ENCODE data around the gene KLK8.
"Not testable (repeated sequence)": the region's sequence is repeated elsewhere in the genome, so short reads cannot be mapped to it uniquely, and the experiment has no call there.

The KLK8 gene

DNA sequence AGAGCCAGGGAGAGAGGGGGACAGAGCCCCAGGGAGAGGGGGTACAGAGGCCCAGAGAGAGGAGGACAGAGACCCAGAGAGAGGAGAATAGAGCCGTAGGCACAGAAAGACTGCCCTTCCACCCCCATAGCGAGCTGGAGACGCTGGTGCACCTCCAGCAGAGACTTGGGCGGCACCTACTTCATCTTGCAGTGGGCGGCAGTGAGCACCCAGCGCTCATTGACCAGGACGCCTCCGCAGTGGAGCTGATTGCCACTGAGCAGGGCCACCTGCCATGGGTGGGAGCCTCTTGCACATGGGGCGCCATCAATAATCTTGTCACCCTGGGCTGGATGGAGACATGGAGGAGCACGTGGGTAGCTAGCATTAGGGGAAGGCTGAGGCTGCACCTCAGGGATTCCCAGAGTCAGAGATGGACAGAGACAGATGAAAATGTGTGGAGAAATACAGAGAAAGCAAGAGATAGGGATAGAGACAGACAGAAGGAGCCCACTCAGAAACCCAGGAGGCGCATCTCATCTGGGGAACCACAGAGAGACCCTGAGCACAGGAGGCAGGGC lies 19.7 kb downstream of the KLK8 start:
- no peak for DNase-seq

DNA sequence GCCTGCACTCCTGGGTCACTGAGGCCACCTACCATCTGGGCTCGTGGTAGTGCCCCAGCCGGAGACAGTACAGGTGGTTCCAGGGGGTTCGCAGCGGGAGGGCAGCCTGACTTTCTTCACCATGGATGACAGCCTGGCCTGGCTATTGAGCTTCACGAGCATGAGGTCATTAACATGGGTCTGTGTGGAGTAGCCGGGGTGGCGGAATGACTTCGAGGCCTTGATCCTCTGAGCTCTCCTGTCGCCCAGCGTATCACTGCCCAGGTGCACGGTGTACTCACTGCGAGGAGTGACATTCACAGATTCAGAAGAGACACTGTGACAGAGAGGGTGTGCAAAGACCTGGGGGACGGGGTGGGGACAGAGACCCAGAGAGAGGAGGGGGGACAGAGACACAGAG lies 21.2 kb downstream of the KLK8 start:
- DNase-seq, result no peak

- no peak for DNase-seq
Measured at GRCh38 chr19:50979758-50980157, 21.6 kb downstream of the KLK8 start.

DNA sequence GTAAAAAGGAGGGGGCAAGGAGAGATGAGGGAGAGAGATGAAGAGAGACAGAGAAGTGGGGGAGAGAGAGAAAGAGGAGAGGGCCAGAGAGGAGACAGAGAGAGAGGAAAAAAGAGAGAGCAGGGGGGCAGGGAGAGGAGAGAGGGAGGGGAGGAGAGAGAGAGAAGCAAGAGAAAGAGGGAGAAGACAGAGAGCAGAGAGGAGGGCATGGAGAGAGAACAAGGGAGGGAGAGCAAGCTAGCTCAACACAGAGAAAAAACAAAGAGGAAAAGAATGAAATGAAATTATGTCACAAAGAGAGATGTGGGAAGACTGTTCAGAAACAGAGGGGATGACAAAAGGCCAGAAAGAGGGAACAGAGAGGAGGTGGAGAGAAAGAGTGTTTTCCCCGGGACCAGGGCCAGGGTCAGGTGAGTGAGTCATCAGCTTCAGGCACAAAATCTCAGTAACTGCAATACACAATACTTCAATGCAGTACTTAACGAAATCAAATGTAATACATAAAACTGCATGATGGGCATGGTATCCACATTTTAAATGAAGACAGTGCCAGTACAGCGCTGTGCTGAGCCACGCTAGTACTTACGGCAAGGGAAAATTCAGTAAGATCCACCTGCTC lies 22.5 kb downstream of the KLK8 start:
- DNase-seq, result no peak

- no peak for DNase-seq
Measured at GRCh38 chr19:50977626-50978025, 23.8 kb downstream of the KLK8 start.

DNA sequence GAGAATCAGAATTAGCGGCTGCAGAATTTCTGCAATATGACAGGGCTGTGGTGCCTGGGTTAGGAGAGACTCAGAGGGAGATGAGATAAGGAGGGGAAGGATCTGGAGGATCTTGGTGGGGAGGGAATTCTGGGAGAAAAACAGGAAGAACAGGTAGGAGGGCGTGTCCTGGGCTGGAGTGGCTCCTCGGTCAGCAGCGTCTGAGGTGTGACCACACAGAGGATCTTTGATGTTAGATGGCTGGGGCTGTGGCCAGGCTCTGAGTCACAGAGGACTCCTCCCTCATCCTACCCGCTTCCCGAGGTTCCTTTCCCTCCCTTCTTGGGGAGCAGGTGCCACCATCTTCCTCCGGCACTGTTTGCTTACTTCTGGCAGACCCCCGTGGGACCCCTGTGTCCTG lies 25.6 kb downstream of the KLK8 start:
- DNase-seq, result no peak

GRCh38 chr19:50974702-50975556 lies 26.5 kb downstream of the KLK8 start:
- DNase-seq, result no peak

- no peak for DNase-seq
Measured at GRCh38 chr19:50972795-50973376, 28.5 kb downstream of the KLK8 start.

- not testable (repeated sequence) for DNase-seq
Measured at GRCh38 chr19:50969810-50970209, 31.6 kb downstream of the KLK8 start.

GRCh38 chr19:50969413-50969760 lies 32.0 kb downstream of the KLK8 start, which contains the start of gene KLK6:
KLK6 (minus strand) TSS chr19:50969591; CDS start chr19:50968104, 1,487 bp downstream.
- no peak for DNase-seq

GRCh38 chr19:50968716-50969412 lies 32.5 kb downstream of the KLK8 start:
- DNase-seq, result no peak

GRCh38 chr19:50967929-50968715 lies 33.3 kb downstream of the KLK8 start:
- no peak for DNase-seq

GRCh38 chr19:50964266-50964665 lies 37.1 kb downstream of the KLK8 start:
- DNase-seq, result no peak

DNA sequence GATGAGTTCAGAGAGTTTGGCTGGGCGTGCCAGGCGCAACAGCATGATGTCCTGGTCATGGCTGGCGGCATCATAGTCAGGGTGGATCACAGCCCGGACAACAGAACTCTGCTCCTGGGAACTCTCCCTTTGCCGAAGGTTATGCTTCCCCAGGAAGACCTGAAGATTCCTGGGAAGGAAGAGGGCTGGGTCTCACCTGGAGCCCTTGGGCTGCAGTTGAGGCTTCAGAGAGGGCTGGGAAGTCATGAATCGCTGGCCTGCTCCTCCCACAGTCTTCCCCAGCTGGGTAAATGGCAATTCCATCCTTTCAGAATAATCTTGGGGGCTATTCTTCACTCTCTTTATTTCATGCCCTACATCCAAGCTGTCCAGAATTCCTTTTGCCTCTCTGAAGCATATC lies 38.0 kb downstream of the KLK8 start:
- no peak for DNase-seq

DNA sequence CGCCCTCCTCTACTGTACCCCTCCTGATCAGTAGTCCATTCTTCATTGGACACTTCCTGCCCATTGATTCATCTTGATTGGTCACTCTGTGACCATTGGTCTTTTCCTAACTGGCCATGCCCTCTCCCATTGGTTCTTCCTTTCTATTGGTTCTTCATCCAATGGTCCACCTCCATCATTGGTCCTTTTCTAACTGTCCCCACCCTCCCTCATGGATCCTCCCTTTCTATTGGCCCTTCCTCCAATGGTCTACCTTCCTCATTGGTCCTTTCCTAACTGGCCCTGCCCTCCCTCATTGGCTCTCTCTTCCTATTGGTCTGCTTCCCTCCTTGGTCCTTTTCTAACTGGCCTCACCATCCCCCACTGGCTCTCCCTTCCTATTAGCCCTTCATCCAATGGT lies 39.2 kb downstream of the KLK8 start:
- DNase-seq, result no peak

DNA sequence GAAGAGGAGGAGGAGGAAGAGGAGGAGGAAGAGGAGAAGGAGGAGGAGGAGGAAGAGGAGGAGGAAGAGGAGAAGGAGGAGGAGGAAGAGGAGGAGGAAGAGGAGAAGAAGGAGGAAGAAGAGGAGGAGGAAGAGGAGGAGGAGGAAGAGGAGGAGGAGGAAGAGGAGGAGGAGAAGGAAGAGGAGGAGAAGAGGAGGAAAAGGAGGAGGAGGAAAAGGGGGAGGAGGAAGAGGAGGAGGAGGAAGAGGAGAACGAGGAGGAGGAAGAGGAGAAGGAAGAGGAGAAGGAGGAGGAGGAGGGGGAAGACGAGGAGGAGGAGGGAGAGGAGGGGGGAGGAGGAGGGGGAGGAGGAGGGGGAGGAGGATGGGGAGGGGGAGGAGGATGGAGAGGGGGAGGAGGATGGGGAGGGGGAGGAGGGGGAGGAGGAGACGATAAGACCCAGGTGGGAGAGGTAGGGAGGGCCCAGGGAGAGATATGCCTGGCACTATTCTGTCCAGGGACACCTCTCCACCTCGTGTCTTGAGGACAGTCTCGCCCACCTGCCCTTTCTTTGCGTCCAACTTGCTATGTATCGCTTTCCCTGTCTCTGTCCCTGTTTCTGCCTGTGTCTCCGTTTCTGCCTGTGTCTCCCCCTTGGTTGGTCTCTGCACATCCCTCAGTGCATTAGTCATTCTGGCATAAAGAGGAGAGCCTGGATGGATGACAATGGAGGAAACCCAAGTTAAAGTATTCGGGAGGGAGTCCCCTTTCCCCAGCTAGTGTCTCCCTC lies 41.5 kb downstream of the KLK8 start:
- DNase-seq, result no peak

DNA sequence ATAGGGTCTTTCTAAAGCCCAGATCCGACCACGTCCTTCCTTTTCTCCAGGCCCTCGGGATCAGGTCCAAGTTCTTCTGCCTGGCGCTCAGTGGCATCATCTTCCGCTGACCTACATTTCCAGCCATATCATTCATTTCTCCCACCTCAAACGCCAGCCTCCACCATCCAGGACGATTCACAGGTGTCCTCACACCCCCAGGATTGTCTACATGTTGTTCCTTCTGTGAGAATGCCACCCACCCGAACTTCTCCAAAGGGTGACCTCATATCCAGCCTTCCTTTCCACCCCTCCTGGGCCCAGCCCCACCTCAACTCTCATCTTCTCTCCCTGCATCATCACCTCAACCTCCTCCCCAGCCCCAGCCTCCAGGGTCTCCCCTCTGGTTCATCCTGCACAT lies 43.8 kb downstream of the KLK8 start:
- no peak for DNase-seq

DNA sequence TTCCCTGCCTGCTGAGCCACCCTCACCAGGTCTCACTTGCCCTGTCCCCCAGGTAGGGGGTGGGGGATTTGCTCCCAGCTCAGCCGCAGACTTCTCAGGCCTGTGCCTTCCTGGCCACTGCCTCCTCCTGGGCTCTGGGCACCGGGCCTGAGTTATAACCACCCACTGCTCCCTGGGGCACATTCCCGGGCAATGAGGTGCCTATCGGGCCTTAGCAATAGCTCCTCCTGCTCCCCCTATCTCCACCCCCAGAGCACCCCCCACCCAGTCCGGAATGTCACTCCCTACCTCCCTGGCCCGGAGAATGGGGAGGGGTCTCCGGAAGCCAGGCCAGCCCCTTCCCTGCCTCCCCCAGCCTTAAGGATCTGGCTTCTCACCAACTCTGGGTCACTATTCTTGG lies 48.5 kb downstream of the KLK8 start, which contains the start of gene KLK5:
Gene KLK5, minus strand, starts transcription at position 129 of the 400 bp plus-strand sequence. CDS start 381 bp downstream, outside the sequence.
- no peak for DNase-seq

- no peak for DNase-seq
Measured at GRCh38 chr19:50949861-50950260, 51.5 kb downstream of the KLK8 start.

DNA sequence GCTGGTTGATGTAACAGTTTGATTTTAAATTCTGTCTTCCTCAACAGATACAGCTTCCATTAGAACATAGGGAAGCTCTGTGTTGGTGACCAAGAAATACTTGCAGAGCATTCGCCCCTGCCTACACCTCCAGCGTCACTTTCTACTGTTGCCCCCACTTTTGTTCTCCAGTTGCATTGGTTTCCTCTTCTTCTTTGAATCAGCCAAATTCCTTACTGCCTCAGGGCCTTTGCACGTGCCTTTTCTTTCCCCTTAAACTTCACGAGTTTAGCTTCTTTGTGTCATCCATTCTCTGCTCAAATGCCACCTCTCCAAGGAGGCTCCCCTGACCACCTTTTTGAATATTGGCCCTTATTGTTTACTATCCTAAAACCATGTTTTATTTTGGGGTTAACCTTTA lies 54.3 kb downstream of the KLK8 start:
- DNase-seq, result no peak

Measured in DMS79 (cell line).